ENCODE measurements around the gene LAMTOR1. TPM values are rescaled to one million over a fixed set of nuclear protein-coding genes. Genes with fewer than 3 reads are reported as not detected.
"Not testable (repeated sequence)": the region's sequence is repeated elsewhere in the genome, so short reads cannot be mapped to it uniquely, and the experiment has no call there.

Gene LAMTOR1
- total RNA-seq (2014; rRNA removed; shearing (Covaris generic)), result 279 and 297 TPM in 2 replicates
- polyA plus RNA-seq (2015; cell fraction: cytosol; rRNA removed), result 441 and 496 TPM in 2 replicates
- polyA plus RNA-seq (2015; cell fraction: nucleus; rRNA removed), result 109 and 130 TPM in 2 replicates

DNA sequence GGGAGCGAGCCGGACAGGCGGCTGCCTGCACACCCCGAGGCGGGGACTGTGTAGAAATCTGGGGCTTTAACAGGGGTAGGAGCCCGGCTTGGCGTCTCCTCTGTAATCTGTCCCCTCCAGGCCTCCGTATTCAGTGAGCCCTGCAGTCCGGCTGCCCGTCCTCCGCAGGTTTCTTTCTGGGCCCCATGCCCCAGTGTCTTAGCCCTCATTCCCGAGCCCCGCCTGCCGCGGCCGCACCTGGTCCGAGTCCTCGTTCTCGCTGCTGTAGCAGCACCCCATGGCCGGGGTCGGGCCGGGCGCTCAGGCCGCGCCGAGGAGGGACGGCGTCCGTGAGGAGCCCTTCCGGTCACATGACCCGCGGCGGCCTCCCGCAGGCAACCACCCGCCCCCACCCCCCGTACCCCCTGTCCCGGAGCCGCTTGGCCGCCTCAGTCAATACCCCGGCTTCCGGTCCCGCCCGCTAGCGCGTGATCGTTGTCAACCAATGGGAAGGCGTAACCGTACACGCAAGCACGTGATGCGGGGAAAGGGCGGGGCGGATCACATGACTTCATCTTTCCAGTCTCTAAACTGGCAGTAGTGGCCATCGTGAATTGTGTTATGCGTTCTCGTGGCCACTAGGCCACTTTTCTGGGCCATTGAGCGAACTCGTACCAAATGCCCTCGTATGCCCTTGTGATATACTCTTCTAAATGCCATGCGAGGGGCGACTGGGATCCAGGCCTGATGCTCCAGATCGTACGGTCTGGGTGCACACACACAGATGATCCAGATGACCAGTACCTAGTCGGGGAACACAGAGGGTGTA is at the start of gene LAMTOR1:
Gene LAMTOR1, minus strand, starts transcription at position 352 of the 808 bp plus-strand sequence. Its CDS starts 73 bp downstream, at position 279.
- peak; percentile 100 for DNase-seq (ENCODE audit: low read depth, low spot score)
- in situ Hi-C loops (cut with HindIII; ENCODE audit: low pct_unique_long_range_greater_than_20kb, low sequenced_read_pairs), result loop anchor here (5.0 kb wide), 1 partner anchor 76 kb away; no protein-coding TSS in a partner anchor

DNA sequence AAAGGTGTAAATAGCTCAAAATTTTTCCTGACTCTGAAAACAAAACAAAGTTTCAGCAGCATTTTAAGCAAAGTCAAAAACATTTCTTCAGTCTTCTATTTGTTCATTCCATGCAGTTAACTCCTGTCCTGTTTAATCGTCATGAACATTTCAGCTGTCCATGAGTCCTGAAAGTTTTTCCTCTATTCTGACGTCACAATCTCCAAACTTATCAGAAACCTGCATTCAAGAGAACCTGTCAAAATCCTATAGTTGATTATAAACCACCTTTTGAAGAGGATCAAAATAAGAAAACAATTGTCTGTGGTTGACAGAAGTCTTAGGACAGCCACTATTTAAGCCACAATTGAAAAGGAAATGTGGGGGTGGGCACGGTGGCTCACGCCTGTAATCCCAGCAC is 47.8 kb upstream of the LAMTOR1 start:
- DNase-seq (ENCODE audit: low read depth, low spot score), result no peak
- in situ Hi-C loops (cut with HindIII; ENCODE audit: low pct_unique_long_range_greater_than_20kb, low sequenced_read_pairs), result no loop called here

DNA sequence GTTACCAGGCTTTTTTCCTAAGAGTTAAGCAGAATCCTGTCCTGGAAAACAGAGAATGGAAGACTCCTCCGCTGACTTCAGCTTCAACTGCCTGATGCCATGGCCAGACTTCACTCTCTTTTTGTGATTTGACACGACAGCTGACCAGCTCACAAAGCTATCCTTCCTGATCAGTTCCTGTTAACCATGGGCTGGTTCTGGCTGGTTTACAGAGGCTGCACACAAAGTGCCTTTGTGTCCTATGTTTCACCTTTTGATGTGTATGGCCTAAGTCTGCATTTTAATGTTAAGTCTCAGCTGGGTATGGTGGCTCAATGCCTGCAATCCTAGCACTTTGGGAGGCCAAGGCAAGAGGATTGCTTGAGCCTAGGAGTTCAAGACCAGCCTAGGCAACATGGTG is 43.5 kb upstream of the LAMTOR1 start:
- in situ Hi-C loops (cut with HindIII; ENCODE audit: low pct_unique_long_range_greater_than_20kb, low sequenced_read_pairs), result no loop called here
- DNase-seq (ENCODE audit: low read depth, low spot score), result peak; percentile 66

DNA sequence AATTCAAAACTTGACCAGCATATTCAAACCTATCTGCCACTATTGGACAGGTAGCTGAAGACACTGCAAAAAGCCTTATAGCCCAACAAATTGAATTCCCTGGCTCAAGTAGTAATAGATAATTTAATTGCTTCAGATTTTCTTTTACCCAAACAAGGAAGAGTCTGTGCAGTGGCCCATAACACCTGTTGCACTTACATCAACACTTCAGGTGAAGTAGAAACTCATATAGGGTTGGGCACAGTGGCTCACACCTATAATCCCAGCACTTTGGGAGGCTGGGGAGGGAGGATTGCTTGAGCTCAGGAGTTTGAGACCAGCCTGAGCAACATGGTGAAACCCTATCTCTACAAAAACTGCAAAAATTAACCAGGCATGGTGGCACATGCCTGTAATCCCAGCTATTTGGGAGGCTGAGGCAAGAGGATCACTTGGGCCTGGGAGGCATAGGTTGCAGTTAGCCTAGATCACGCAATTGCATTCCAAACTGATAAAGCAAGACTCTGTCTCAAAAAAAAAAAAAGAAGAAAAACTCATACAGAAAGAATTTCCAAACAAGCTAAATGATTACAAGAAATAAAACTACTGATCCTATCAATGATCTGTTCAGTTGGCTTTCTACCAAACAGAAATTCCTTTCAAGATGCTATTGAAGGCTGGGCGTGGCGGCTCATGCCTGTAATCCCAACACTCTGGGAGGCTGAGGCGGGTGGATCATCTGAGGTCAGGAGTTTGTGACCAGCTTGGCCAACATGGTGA is 41.9 kb upstream of the LAMTOR1 start:
- in situ Hi-C loops (cut with HindIII; ENCODE audit: low pct_unique_long_range_greater_than_20kb, low sequenced_read_pairs), result no loop called here
- DNase-seq (ENCODE audit: low read depth, low spot score), result no peak

DNA sequence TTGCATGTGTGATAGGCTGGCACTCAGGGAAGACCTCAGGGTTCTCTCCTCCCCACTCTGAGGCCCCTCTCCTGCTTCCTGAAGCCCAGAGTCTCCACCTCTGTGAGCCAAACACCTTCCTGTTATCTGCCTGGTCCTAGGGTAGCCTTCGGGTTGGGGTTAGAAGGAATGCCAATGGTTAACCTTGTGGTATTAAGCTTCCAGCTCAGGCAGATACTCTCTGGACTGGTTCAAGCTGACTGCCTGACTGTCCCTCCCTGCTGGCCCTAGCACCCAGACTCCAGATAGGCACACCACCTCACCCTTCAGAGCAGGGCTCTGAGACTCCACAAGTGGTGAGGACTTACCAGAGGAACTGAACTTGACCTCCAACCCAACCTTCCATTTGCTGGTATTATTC is 39.4 kb upstream of the LAMTOR1 start:
- not testable (repeated sequence) for DNase-seq (ENCODE audit: low read depth, low spot score)

DNA sequence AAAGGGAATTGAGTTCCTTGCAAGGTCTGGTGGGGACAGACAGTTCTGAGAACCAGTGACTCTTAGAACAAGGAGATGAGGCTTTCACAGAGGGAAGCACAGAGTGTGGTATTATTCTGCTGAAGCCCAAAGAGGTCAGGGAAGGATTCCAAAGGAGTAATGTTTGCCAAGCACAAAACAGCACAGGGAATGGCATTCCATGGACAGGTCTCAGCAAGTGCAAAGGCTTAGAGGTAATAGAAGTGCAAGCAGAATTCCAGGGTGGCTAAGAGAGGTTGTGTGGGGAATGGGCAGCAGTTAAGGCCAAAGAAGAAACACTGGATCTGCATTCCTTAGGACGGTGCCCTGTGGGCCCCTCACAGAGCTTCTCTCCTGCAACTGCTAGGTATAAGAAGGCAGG is 39.0 kb upstream of the LAMTOR1 start:
- DNase-seq (ENCODE audit: low read depth, low spot score), result not testable (repeated sequence)

More for the DNA sequence above, 39.4 kb upstream of the LAMTOR1 start:
- in situ Hi-C loops (cut with HindIII; ENCODE audit: low pct_unique_long_range_greater_than_20kb, low sequenced_read_pairs), result not testable (repeated sequence)

DNA sequence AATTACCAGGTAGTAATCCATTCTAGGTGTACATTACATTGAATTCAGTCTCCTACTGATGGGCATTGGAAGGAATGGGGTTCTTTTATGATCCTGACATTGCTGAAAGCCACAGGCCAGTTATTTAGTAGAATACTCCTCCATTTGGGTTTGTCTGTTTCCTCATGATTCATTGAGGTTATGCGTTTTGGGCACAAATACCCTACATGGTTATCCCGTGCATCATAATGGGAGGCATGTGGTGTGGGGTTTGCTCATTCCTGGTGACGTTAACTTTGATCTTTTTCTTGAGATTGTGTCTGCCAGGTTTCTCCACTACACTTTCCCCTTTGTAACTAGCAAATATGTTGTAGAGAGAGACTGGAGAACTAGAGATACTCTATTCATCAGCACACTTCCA is 38.0 kb upstream of the LAMTOR1 start:
- in situ Hi-C loops (cut with HindIII; ENCODE audit: low pct_unique_long_range_greater_than_20kb, low sequenced_read_pairs), result no loop called here
- DNase-seq (ENCODE audit: low read depth, low spot score), result peak; percentile 60

More for the DNA sequence above, 39.0 kb upstream of the LAMTOR1 start:
- in situ Hi-C loops (cut with HindIII; ENCODE audit: low pct_unique_long_range_greater_than_20kb, low sequenced_read_pairs), result not testable (repeated sequence)

DNA sequence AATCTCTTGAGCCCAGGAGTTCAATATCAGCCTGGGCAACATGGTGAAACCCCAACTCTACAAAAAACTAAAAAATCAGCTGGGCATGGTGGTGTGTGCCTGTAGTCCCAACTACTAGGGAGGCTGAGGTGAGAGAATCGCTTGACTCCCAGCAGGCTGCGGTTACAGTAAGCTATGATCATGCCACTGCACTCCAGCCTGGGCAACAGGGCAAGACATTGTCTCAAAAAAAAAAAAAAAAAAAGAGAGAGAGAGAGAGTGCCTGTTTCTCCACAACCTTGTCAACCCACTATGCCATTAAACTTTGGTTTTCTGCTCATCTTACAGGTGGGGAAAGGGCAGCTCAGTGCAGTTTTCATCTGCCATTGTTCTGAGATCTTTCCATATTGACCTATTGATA is 37.6 kb upstream of the LAMTOR1 start:
- peak; percentile 61 for DNase-seq (ENCODE audit: low read depth, low spot score)
- in situ Hi-C loops (cut with HindIII; ENCODE audit: low pct_unique_long_range_greater_than_20kb, low sequenced_read_pairs), result no loop called here

DNA sequence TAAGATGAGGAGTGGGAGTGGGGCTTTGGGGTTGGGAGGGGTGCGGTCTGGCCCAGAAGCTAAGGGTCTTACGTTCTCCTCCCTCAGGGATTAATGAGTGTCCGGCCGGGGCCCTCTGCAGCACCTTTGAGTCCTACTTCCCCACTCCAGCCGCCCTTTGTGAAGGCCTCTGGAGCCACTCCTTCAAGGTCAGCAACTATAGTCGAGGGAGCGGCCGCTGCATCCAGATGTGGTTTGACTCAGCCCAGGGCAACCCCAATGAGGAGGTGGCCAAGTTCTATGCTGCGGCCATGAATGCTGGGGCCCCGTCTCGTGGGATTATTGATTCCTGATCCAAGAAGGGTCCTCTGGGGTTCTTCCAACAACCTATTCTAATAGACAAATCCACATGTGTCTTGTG is 36.4 kb upstream of the LAMTOR1 start:
- DNase-seq (ENCODE audit: low read depth, low spot score), result no peak
- in situ Hi-C loops (cut with HindIII; ENCODE audit: low pct_unique_long_range_greater_than_20kb, low sequenced_read_pairs), result no loop called here

DNA sequence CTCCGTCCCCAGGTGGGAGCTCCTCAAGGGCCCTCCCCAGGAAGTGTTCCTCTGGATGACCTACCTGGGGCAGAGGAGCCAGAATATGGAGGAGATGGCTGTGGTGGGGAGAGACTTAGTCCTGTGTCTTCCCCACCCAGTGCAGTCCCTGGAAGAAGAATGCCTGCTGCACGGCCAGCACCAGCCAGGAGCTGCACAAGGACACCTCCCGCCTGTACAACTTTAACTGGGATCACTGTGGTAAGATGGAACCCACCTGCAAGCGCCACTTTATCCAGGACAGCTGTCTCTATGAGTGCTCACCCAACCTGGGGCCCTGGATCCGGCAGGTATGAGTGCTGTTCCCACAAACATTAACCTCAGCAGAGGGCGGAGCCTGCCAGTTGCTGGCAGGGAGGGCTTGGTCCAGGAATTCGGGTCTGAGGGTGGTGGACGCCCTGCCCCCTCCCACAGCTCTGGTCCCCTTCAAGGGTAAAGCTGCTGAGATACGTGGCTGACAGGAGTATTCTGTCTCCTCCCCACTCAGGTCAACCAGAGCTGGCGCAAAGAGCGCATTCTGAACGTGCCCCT is 35.8 kb upstream of the LAMTOR1 start:
- in situ Hi-C loops (cut with HindIII; ENCODE audit: low pct_unique_long_range_greater_than_20kb, low sequenced_read_pairs), result no loop called here
- no peak for DNase-seq (ENCODE audit: low read depth, low spot score)

DNA sequence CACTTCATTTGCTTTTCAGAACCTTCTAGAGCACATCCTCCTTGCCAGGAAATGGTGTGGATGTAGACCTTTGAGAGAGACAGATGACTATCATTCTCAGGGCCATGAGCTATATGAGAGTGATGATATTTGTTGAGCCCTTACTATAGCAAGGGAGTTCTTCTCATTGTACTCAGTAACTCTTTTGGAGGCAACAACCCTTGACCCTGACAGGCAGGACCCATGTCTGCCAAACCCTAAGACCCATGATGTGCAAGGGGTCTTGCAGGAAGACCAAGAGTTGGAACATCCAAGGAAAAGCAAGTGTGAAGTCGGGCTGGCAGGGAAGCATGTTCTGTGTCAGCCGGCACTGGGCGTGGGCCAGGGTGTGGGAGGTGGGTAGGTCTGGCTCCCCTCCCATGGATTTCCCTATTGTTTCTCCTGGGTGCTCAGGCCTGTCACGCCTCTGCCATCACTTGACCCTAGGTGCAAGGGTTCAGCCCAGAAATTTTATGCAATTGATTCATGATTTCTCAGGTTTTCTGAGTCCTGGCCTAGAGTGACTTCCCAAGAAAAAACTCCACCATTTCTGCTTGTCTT is 33.7 kb upstream of the LAMTOR1 start:
- no peak for DNase-seq (ENCODE audit: low read depth, low spot score)
- in situ Hi-C loops (cut with HindIII; ENCODE audit: low pct_unique_long_range_greater_than_20kb, low sequenced_read_pairs), result no loop called here

DNA sequence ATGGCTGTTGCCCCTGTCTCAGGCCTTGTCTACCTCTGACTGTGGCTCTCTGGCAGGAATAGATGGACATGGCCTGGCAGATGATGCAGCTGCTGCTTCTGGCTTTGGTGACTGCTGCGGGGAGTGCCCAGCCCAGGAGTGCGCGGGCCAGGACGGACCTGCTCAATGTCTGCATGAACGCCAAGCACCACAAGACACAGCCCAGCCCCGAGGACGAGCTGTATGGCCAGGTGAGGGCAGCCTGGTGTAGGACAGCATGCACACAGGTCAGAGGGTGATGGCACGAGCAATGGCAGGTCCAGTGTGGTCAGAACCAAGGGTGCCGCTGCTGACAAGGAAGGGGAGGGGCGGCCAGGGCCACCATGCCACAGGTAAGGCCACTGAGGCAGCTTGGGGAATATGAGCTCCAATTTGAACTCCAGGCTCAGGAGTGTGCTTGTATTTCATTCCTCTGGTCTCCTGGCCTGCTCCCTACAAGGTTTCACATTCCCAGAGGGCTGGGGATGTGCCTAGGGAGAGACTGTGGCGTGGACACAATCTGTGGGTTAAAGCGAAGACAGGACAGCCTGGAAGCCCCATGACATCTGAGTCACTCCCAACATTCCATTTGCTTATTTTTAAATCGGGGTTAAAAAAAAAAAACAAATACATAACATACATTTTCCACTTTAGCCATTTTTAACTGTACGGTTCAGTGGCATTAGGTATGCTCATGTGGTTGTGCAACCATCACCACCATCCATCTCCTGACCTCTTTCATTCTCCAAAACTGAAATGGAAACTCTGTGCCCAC is 33.0 kb upstream of the LAMTOR1 start:
- DNase-seq (ENCODE audit: low read depth, low spot score), result no peak
- in situ Hi-C loops (cut with HindIII; ENCODE audit: low pct_unique_long_range_greater_than_20kb, low sequenced_read_pairs), result no loop called here

DNA sequence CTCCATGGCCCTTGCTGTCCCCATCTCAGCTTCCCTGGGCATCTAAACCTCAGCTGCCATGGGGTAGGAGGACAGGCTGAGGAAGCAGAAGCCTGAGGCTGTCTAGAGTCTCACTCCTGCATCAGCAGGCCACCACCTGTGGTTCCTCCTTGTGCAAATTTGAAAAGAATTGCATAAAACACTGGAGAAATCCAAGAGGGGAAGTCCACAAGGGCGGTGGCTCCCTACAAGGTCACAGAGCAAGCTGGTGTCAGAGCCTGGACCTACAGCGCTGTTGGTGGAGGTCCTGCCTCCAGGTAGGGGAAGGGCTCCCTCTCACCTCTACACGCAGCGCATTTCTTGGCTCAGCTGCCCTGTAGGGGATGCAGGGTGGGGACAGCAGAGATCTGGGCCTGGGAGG is 32.4 kb upstream of the LAMTOR1 start, which contains the start of gene FOLR3:
Gene FOLR3, plus strand, starts transcription at position 253 of the 400 bp plus-strand sequence. CDS start 228 bp downstream, outside the sequence.
- DNase-seq (ENCODE audit: low read depth, low spot score); in situ Hi-C loops (cut with HindIII; ENCODE audit: low pct_unique_long_range_greater_than_20kb, low sequenced_read_pairs): not testable (repeated sequence)

DNA sequence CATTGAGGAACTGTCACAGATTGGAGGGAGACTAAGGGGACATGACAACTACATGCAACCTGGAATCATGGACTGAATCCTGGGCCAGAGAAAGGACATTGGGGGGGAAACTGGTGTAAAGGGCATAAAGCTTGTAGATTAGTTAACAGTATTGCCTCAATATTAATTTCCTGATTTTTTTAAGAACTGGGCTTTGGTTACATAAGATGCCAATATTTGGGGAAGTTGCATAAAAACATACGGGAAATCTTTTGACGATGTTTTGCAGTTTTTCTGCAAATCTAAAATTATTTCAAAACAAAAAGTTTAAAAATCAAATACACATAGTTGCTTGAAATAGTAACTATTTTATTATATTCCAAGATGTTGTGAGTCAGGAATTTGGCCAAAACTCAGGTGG is 29.5 kb upstream of the LAMTOR1 start:
- DNase-seq (ENCODE audit: low read depth, low spot score), result no peak
- in situ Hi-C loops (cut with HindIII; ENCODE audit: low pct_unique_long_range_greater_than_20kb, low sequenced_read_pairs), result no loop called here

DNA sequence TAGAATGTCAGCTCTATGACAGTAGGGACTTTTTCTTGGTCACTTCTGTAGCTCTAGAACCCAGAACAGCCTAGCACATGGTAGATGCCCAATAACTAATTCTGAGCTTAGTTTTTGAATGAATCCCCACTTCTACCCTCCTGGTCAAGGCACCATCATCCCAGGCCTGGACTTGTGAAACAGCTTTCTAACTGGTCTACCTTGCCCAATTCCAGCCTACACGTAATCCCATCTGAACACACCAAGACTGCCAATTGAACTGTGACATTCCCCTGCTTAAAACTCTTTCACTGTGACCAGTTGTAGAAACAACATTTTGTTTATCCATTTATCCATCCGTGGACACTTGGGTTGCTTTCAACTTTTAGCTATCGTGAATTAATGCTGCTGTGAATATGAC is 26.3 kb upstream of the LAMTOR1 start:
- in situ Hi-C loops (cut with HindIII; ENCODE audit: low pct_unique_long_range_greater_than_20kb, low sequenced_read_pairs), result no loop called here
- DNase-seq (ENCODE audit: low read depth, low spot score), result no peak

DNA sequence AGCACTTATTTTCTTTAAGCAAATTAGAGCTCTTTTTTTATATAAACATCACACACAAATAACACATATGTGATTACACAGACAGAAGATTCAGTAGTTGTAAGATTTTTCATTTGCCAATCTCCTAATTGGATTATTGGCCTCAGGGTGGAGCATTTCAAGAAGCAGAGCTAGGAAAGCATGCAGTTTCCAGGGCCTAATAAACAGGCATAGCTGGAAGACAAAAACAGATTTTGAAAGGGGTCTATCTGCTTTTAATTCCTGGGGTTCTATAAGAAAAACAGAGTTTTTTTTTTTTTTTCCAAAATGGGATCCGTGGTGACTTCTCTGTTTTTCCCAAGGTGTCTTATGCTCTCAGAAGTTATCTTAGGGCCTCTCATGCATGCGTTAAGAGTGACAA is 24.8 kb upstream of the LAMTOR1 start:
- in situ Hi-C loops (cut with HindIII; ENCODE audit: low pct_unique_long_range_greater_than_20kb, low sequenced_read_pairs), result no loop called here
- no peak for DNase-seq (ENCODE audit: low read depth, low spot score)

DNA sequence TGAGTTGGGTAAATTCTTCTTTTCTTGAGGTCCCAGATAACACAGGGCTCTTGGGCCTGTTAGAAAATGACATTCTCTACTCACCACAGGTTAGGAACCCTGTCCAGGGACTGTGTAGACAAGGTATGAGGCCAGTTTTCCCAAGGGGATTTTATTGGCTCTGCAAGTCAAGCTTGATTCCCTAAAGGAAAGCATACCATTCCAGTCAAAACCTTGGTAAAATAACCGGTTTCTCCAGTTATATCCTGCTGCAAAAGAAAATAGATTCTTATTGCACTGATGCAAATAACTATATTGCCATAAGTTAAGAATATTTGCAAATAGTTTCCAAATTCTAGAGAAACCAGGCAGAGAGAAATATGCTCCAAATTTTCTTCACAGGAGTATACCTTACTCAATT is 22.9 kb upstream of the LAMTOR1 start:
- in situ Hi-C loops (cut with HindIII; ENCODE audit: low pct_unique_long_range_greater_than_20kb, low sequenced_read_pairs), result no loop called here
- no peak for DNase-seq (ENCODE audit: low read depth, low spot score)
